GM12878 (cell line): ENCODE data around the gene GSTO1.

Experiments used
- BHLHE40 ChIP-seq, 2 experiments: fragments of 450-650 bp in 1 of 2; IDR thresholded peaks; 2 replicates each; pipeline ENCODE4 v1.6.1; 2011 to 2017; ENCODE audit warnings: low read depth in 2 of 2, borderline replicate concordance in 1 of 2, improper control_type of control experiment in 1 of 2, low read length in 1 of 2, mild to moderate bottlenecking in 1 of 2
- CTCF ChIP-seq, 3 experiments: IDR thresholded peaks in 2 of 3; conservative IDR thresholded peaks in 1 of 3; 2 replicates each; pipeline ENCODE4 v1.5.1; 2011; ENCODE audit warnings: low read depth in 3 of 3, low read length in 3 of 3, mild to moderate bottlenecking in 3 of 3, control low read depth in 2 of 3, moderate library complexity in 2 of 3, inconsistent platforms in 1 of 3, mixed read lengths in 1 of 3; ENCODE audit not compliant: control insufficient read depth in 2 of 3, insufficient read depth in 1 of 3; ENCODE audit errors: extremely low read depth in 1 of 3
- E2F4 ChIP-seq: IDR thresholded peaks from 2 replicates; pipeline ENCODE4 v1.6.1; 2012; ENCODE audit warnings: low read depth, low read length, improper control_type of control experiment
- EZH2 ChIP-seq: IDR thresholded peaks from 2 replicates; pipeline ENCODE4 v1.6.1; 2012; ENCODE audit warnings: low read depth, mild to moderate bottlenecking, control low read depth, inconsistent platforms, low read length, borderline replicate concordance; ENCODE audit not compliant: control insufficient read depth
- HDAC2 ChIP-seq: fragments of 200-600 bp; sonication (generic); IDR thresholded peaks from 2 replicates; pipeline ENCODE4 v1.6.1; 2017
- KDM1A ChIP-seq: fragments of 200-600 bp; sonication (generic); IDR thresholded peaks from 2 replicates; pipeline ENCODE4 v1.6.1; 2016; ENCODE audit warnings: borderline replicate concordance
- MTA2 ChIP-seq: fragments of 450-650 bp; IDR thresholded peaks from 2 replicates; pipeline ENCODE4 v1.6.1; 2016; ENCODE audit warnings: low read depth, mild to moderate bottlenecking, moderate library complexity
- NFIC ChIP-seq: IDR thresholded peaks from 2 replicates; pipeline ENCODE4 v1.6.1; 2012; ENCODE audit warnings: low read depth, mild to moderate bottlenecking, inconsistent platforms, low read length, moderate library complexity
- POLR2A ChIP-seq: IDR thresholded peaks from 2 replicates; pipeline ENCODE4 v1.6.1; 2011; ENCODE audit warnings: low read depth, mild to moderate bottlenecking, low read length
- SMC3 ChIP-seq: IDR thresholded peaks from 2 replicates; pipeline ENCODE4 v1.6.1; 2011; ENCODE audit warnings: low read length, improper control_type of control experiment, borderline replicate concordance
- TCF12 ChIP-seq: IDR thresholded peaks from 2 replicates; pipeline ENCODE4 v1.6.1; 2011; ENCODE audit warnings: low read depth, mild to moderate bottlenecking, low read length
- ZNF274 ChIP-seq: IDR thresholded peaks from one replicate; pipeline ENCODE4 v1.8.0; 2011; ENCODE audit not compliant: insufficient read length, insufficient read depth

GRCh38 chr10:104297697-104298660 is 43.3 kb downstream of the GSTO1 start:
- peak; percentile 20 to 46 (median 42); a peak in 4 of 6 replicates for TF ChIP-seq CTCF (IDR thresholded peaks at IDR 0.05 in 2 of 3, conservative IDR thresholded peaks at IDR 0.05 in 1 of 3; ENCODE audit: control insufficient read depth in 2 of 3, extremely low read depth in 1 of 3, insufficient read depth in 1 of 3, low read depth in 3 of 3, low read length in 3 of 3)
- no peak for TF ChIP-seq ZNF274
- no peak for TF ChIP-seq BHLHE40 (IDR thresholded peaks at IDR 0.05; ENCODE audit: borderline replicate concordance in 1 of 2, low read depth in 2 of 2, low read length in 1 of 2)
- no peak for TF ChIP-seq SMC3
- TF ChIP-seq KDM1A = no peak
- TF ChIP-seq E2F4 = no peak
- TF ChIP-seq NFIC = no peak
- no peak for TF ChIP-seq EZH2
- no peak for TF ChIP-seq POLR2A
- TF ChIP-seq HDAC2 = no peak
- no peak for TF ChIP-seq TCF12
- no peak for TF ChIP-seq MTA2
